Trophoblast cell (in vitro differentiated cells and primary cell): Measurements from ENCODE around the gene MAPK14.

Experiments
- DNase-seq, 2 donors: peaks; one replicate each; pipeline ENCODE4 v3.0.0-alpha.2; 2016
- H2AFZ ChIP-seq: 2 replicates; pipeline ENCODE4 v1.6.1; 2013; ENCODE audit warnings: low read length, moderate library complexity, mild to moderate bottlenecking; ENCODE audit not compliant: insufficient read depth, poor library complexity
- H2AK5ac ChIP-seq: 2 replicates; pipeline ENCODE4 v1.6.1; 2013; ENCODE audit warnings: mild to moderate bottlenecking, low read length
- H2BK120ac ChIP-seq: 2 replicates; pipeline ENCODE4 v1.6.1; 2013; ENCODE audit warnings: low read length, mild to moderate bottlenecking, moderate library complexity; ENCODE audit not compliant: insufficient read depth, poor library complexity
- H2BK12ac ChIP-seq: 2 replicates; pipeline ENCODE4 v1.6.1; 2013; ENCODE audit warnings: mild to moderate bottlenecking, low read length, moderate library complexity
- H2BK5ac ChIP-seq: 2 replicates; pipeline ENCODE4 v1.6.1; 2013; ENCODE audit warnings: low read length, low read depth, moderate library complexity, mild to moderate bottlenecking; ENCODE audit not compliant: poor library complexity
- H3K14ac ChIP-seq: 2 replicates; pipeline ENCODE4 v1.6.1; 2013; ENCODE audit warnings: mild to moderate bottlenecking, low read length
- H3K18ac ChIP-seq: 2 replicates; pipeline ENCODE4 v1.6.1; 2013; ENCODE audit warnings: mild to moderate bottlenecking, low read length
- H3K23ac ChIP-seq: 2 replicates; pipeline ENCODE4 v1.6.1; 2013; ENCODE audit warnings: low read length
- H3K27ac ChIP-seq: 2 replicates; pipeline ENCODE4 v1.5.1; 2013; ENCODE audit warnings: low read depth, mild to moderate bottlenecking, inconsistent platforms, low read length, moderate library complexity
- H3K27me3 ChIP-seq: 2 replicates; pipeline ENCODE4 v1.6.1; 2013; ENCODE audit warnings: inconsistent platforms, mild to moderate bottlenecking, low read length, moderate library complexity; ENCODE audit not compliant: insufficient read depth
- H3K36me3 ChIP-seq, 2 experiments: 1 replicate in 1 of 2; 2 replicates in 1 of 2; pipeline ENCODE4 v1.6.1; 2013; ENCODE audit warnings: low read length in 2 of 2, mild to moderate bottlenecking in 2 of 2, moderate library complexity in 1 of 2; ENCODE audit not compliant: insufficient read depth in 2 of 2, control insufficient read depth in 1 of 2
- H3K4ac ChIP-seq: 2 replicates; pipeline ENCODE4 v1.6.1; 2013; ENCODE audit warnings: low read depth, mild to moderate bottlenecking, low read length, moderate library complexity
- H3K4me1 ChIP-seq, 2 experiments: 1 replicate in 1 of 2; 2 replicates in 1 of 2; pipeline ENCODE4 v1.6.1; 2013; ENCODE audit warnings: low read length in 2 of 2, mild to moderate bottlenecking in 2 of 2, moderate library complexity in 1 of 2; ENCODE audit not compliant: insufficient read depth in 2 of 2, control insufficient read depth in 1 of 2
- H3K4me2 ChIP-seq: 2 replicates; pipeline ENCODE4 v1.6.1; 2013; ENCODE audit warnings: inconsistent platforms, mild to moderate bottlenecking, low read length, moderate library complexity
- H3K4me3 ChIP-seq: 2 replicates; pipeline ENCODE4 v1.5.1; 2013; ENCODE audit warnings: mild to moderate bottlenecking, low read depth, low read length, inconsistent platforms
- H3K79me1 ChIP-seq: one replicate; pipeline ENCODE4 v1.6.1; 2013; ENCODE audit warnings: low read length
- H3K79me2 ChIP-seq: 2 replicates; pipeline ENCODE4 v1.6.1; 2013; ENCODE audit warnings: low read length, mild to moderate bottlenecking; ENCODE audit not compliant: control insufficient read depth, insufficient read depth, poor library complexity
- H3K9ac ChIP-seq: 2 replicates; pipeline ENCODE4 v1.6.1; 2013; ENCODE audit warnings: mild to moderate bottlenecking, low read length
- H3K9me3 ChIP-seq: 2 replicates; pipeline ENCODE4 v1.6.1; 2013; ENCODE audit warnings: low read depth, mild to moderate bottlenecking, control low read depth, inconsistent platforms, low read length; ENCODE audit not compliant: insufficient read depth
- H4K12ac ChIP-seq: 2 replicates; pipeline ENCODE4 v1.6.1; 2013; ENCODE audit warnings: low read depth, mild to moderate bottlenecking, low read length, moderate library complexity
- H4K8ac ChIP-seq: 2 replicates; pipeline ENCODE4 v1.6.1; 2013; ENCODE audit warnings: low read depth, mild to moderate bottlenecking, low read length, moderate library complexity
- H4K91ac ChIP-seq: one replicate; pipeline ENCODE4 v1.6.1; 2013; ENCODE audit warnings: low read depth, mild to moderate bottlenecking, low read length, moderate library complexity
- whole genome bisulfite sequencing: extraction: QIAGEN DNeasy Blood & Tissue Kit; methylation state at CpG from one replicate; pipeline ENCODE4 v1.1.7; 2013; ENCODE audit warnings: missing lambda C conversion rate; ENCODE audit not compliant: insufficient read length, insufficient coverage; ENCODE audit errors: extremely low coverage; 5-methylcytosine and 5-hydroxymethylcytosine counted together

Gene MAPK14

GRCh38 chr6:36126121-36126520 lies 98.5 kb downstream of the MAPK14 start:
- H3K4ac ChIP-seq, result no peak overlapping the region
- H3K79me2 ChIP-seq, result no peaks in the 10 kb centered on the region
- no peak overlapping the region for H2BK120ac ChIP-seq
- WGBS, result no CpG with 5 or more reads among the region's 2 CpGs
- H3K23ac ChIP-seq, result no peak overlapping the region
- H3K4me1 ChIP-seq, result peaks cover 35 to 42% of the 10 kb centered on the region in 2 experiments
- no peak overlapping the region for H2BK12ac ChIP-seq
- no peak overlapping the region for H4K91ac ChIP-seq
- H3K27me3 ChIP-seq, result no peaks in the 10 kb centered on the region
- no peak overlapping the region for H2AK5ac ChIP-seq
- no peak overlapping the region for H3K14ac ChIP-seq
- H3K4me3 ChIP-seq, result no peak overlapping the region
- no peak overlapping the region for H3K27ac ChIP-seq
- no peak overlapping the region for H4K12ac ChIP-seq
- no peak for DNase-seq
- no peak overlapping the region for H3K9ac ChIP-seq
- no peak overlapping the region for H4K8ac ChIP-seq
- no peak overlapping the region for H3K4me2 ChIP-seq
- H3K79me1 ChIP-seq, result peaks cover 7% of the 10 kb centered on the region
- H3K18ac ChIP-seq, result no peak overlapping the region
- no peak overlapping the region for H2BK5ac ChIP-seq
- no peak overlapping the region for H2AFZ ChIP-seq
- H3K36me3 ChIP-seq, result no peaks in the 10 kb centered on the region
- no peaks in the 10 kb centered on the region for H3K9me3 ChIP-seq

GRCh38 chr6:36126553-36127458 lies 99.2 kb downstream of the MAPK14 start:
- Histone ChIP-seq H3K27ac (no peak overlapping the region), H4K91ac (no peak overlapping the region), H3K4me3 (no peak overlapping the region), H3K4me2 (no peak overlapping the region), H3K14ac (no peak overlapping the region), H2AFZ (no peak overlapping the region), H3K23ac (no peak overlapping the region), H3K27me3 (no peaks in the 10 kb centered on the region), H2BK12ac (no peak overlapping the region), H4K12ac (no peak overlapping the region), H3K9me3 (no peaks in the 10 kb centered on the region), H4K8ac (no peak overlapping the region), H3K4me1 (peaks cover 37 to 42% of the 10 kb centered on the region in 2 experiments), H2AK5ac (no peak overlapping the region), H2BK5ac (no peak overlapping the region), H3K79me1 (peaks cover 5% of the 10 kb centered on the region), H3K4ac (no peak overlapping the region), H3K9ac (no peak overlapping the region), H3K79me2 (no peaks in the 10 kb centered on the region), H3K36me3 (no peaks in the 10 kb centered on the region), H3K18ac (no peak overlapping the region), H2BK120ac (no peak overlapping the region)
- WGBS, result 100% methylated on average over 1 of the region's 10 CpGs
- peak in 1 of 2 donors; percentile 17 for DNase-seq

GRCh38 chr6:36127462-36128016 lies 99.9 kb downstream of the MAPK14 start:
- no peak overlapping the region for H3K18ac ChIP-seq
- H3K14ac ChIP-seq, result no peak overlapping the region
- H3K4me1 ChIP-seq, result peaks cover 37 to 39% of the 10 kb centered on the region in 2 experiments
- peak overlapping the region; percentile 25 for H2BK12ac ChIP-seq
- WGBS, result no CpG with 5 or more reads among the region's 8 CpGs
- H3K79me1 ChIP-seq, result peaks cover 5% of the 10 kb centered on the region
- no peak overlapping the region for H3K4me2 ChIP-seq
- no peak overlapping the region for H2BK5ac ChIP-seq
- no peaks in the 10 kb centered on the region for H3K9me3 ChIP-seq
- no peak overlapping the region for H2AFZ ChIP-seq
- no peak overlapping the region for H2AK5ac ChIP-seq
- no peaks in the 10 kb centered on the region for H3K36me3 ChIP-seq
- H4K12ac ChIP-seq, result no peak overlapping the region
- H3K27me3 ChIP-seq, result no peaks in the 10 kb centered on the region
- no peak overlapping the region for H3K4ac ChIP-seq
- H4K91ac ChIP-seq, result no peak overlapping the region
- no peak overlapping the region for H4K8ac ChIP-seq
- no peak overlapping the region for H3K23ac ChIP-seq
- no peaks in the 10 kb centered on the region for H3K79me2 ChIP-seq
- DNase-seq, result peak; percentile 41 to 55
- no peak overlapping the region for H3K4me3 ChIP-seq
- H3K9ac ChIP-seq, result no peak overlapping the region
- no peak overlapping the region for H2BK120ac ChIP-seq
- H3K27ac ChIP-seq, result no peak overlapping the region

DNA sequence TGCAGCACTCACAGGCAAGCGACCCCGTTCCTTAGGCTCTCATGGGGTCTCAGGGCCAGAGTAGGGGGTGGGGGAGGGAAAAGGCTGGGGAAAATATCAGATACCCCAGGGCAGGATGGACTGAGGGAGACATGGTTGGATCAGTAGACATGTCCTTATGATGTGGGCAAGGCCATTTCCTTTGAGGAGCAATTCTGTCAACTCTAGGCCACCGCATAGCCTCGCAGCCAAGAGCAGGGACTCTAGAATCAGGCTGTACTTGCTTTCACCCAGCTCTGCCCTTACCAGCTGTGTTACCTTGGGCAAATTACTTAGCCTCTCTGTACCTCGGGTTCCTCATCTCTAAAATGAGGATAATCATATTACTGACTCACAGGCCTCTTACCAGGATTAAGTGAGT lies 100.5 kb downstream of the MAPK14 start:
- Histone ChIP-seq H2AK5ac (no peak overlapping the region), H3K36me3 (no peaks in the 10 kb centered on the region), H3K4ac (no peak overlapping the region), H3K27ac (no peak overlapping the region), H4K12ac (no peak overlapping the region), H3K4me3 (no peak overlapping the region), H3K9me3 (no peaks in the 10 kb centered on the region), H3K27me3 (no peaks in the 10 kb centered on the region), H2BK12ac (peak overlapping the region; percentile 25), H2AFZ (no peak overlapping the region), H3K4me2 (no peak overlapping the region), H4K8ac (no peak overlapping the region), H3K79me1 (peaks cover 5% of the 10 kb centered on the region), H3K4me1 (peaks cover 32 to 34% of the 10 kb centered on the region in 2 experiments), H3K79me2 (no peaks in the 10 kb centered on the region), H4K91ac (no peak overlapping the region), H3K9ac (no peak overlapping the region), H3K23ac (no peak overlapping the region), H2BK120ac (no peak overlapping the region), H2BK5ac (no peak overlapping the region), H3K18ac (no peak overlapping the region), H3K14ac (no peak overlapping the region)
- no peak for DNase-seq
- no CpG with 5 or more reads among the region's 5 CpGs for WGBS
